Mammary epithelial cell (primary cell): ENCODE data around the gene TMEM121.

Source experiments
- EZH2 ChIP-seq: IDR thresholded peaks from 2 replicates; pipeline ENCODE4 v1.6.1; 2012; ENCODE audit warnings: low read length, inconsistent platforms, borderline replicate concordance
- TF ChIP-seq, protein P1 (sequence below), 2 donors: IDR thresholded peaks in 1 of 2; conservative IDR thresholded peaks in 1 of 2; 2 replicates each; pipeline ENCODE4 v1.5.1; 2011 to 2012; ENCODE audit warnings: inconsistent platforms in 2 of 2, low read length in 2 of 2, mild to moderate bottlenecking in 2 of 2, control low read depth in 1 of 2, low read depth in 1 of 2; ENCODE audit not compliant: insufficient read depth in 1 of 2; ENCODE audit errors: extremely low read depth in 1 of 2

- TF ChIP-seq, protein P1, sequence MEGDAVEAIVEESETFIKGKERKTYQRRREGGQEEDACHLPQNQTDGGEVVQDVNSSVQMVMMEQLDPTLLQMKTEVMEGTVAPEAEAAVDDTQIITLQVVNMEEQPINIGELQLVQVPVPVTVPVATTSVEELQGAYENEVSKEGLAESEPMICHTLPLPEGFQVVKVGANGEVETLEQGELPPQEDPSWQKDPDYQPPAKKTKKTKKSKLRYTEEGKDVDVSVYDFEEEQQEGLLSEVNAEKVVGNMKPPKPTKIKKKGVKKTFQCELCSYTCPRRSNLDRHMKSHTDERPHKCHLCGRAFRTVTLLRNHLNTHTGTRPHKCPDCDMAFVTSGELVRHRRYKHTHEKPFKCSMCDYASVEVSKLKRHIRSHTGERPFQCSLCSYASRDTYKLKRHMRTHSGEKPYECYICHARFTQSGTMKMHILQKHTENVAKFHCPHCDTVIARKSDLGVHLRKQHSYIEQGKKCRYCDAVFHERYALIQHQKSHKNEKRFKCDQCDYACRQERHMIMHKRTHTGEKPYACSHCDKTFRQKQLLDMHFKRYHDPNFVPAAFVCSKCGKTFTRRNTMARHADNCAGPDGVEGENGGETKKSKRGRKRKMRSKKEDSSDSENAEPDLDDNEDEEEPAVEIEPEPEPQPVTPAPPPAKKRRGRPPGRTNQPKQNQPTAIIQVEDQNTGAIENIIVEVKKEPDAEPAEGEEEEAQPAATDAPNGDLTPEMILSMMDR (conservative IDR thresholded peaks at IDR 0.05 in 1 of 2, IDR thresholded peaks at IDR 0.05 in 1 of 2; ENCODE audit: extremely low read depth in 1 of 2, insufficient read depth in 1 of 2, low read depth in 1 of 2, low read length in 2 of 2), result no peak
- TF ChIP-seq EZH2, result no peak
Observed at GRCh38 chr14:105478398-105479251, 47.8 kb upstream of the TMEM121 start.
